Skeletal muscle cell (primary cell): ENCODE results near the gene PXDN.
"Not testable (repeated sequence)": the region's sequence is repeated elsewhere in the genome, so short reads cannot be mapped to it uniquely, and the experiment has no call there.

ENCODE experiments used
- DNase-seq: peaks from one replicate; pipeline ENCODE4 v3.0.0-alpha.2; 2010; ENCODE audit warnings: low read depth
- H3K4me3 ChIP-seq: 2 replicates; pipeline ENCODE4 v1.5.1; 2011; ENCODE audit warnings: low read depth, mild to moderate bottlenecking, control low read depth, low read length, moderate library complexity

The PXDN gene

GRCh38 chr2:1744446-1745170, at the start of gene PXDN:
TSS of gene PXDN (minus strand) at chr2:1744515. CDS start at chr2:1744455, 60 bp downstream.
- DNase-seq: no peak
- H3K4me3 ChIP-seq: peak within 1 kb of the TSS; percentile 74

GRCh38 chr2:1793868-1794445, 49.6 kb upstream of the PXDN start:
- DNase-seq: no peak
- H3K4me3 ChIP-seq: no peak overlapping the region

GRCh38 chr2:1793001-1793867, 48.9 kb upstream of the PXDN start:
- no peak for DNase-seq
- H3K4me3 ChIP-seq: no peak overlapping the region

- no peak overlapping the region for H3K4me3 ChIP-seq
- peak; percentile 53 for DNase-seq
Measured at GRCh38 chr2:1791685-1792435, 47.5 kb upstream of the PXDN start.

GRCh38 chr2:1791006-1791605, 46.8 kb upstream of the PXDN start:
- DNase-seq: no peak
- no peak overlapping the region for H3K4me3 ChIP-seq

- no peak overlapping the region for H3K4me3 ChIP-seq
- no peak for DNase-seq
Measured at GRCh38 chr2:1790473-1790872, 46.2 kb upstream of the PXDN start.

GRCh38 chr2:1789610-1790009, 45.3 kb upstream of the PXDN start:
- H3K4me3 ChIP-seq: no peak overlapping the region
- no peak for DNase-seq

GRCh38 chr2:1788478-1788959, 44.2 kb upstream of the PXDN start:
- no peak for DNase-seq
- no peak overlapping the region for H3K4me3 ChIP-seq

GRCh38 chr2:1787755-1788477, 43.6 kb upstream of the PXDN start:
- H3K4me3 ChIP-seq: no peak overlapping the region
- no peak for DNase-seq

- DNase-seq: no peak
- H3K4me3 ChIP-seq: no peak overlapping the region
Measured at GRCh38 chr2:1784986-1785617, 40.8 kb upstream of the PXDN start.

GRCh38 chr2:1784087-1784486, 39.8 kb upstream of the PXDN start:
- H3K4me3 ChIP-seq: no peak overlapping the region
- DNase-seq: no peak

- no peak for DNase-seq
- no peak overlapping the region for H3K4me3 ChIP-seq
Measured at GRCh38 chr2:1782514-1782913, 38.2 kb upstream of the PXDN start.

GRCh38 chr2:1781291-1782080, 37.2 kb upstream of the PXDN start:
- no peak for DNase-seq
- H3K4me3 ChIP-seq: no peak overlapping the region

GRCh38 chr2:1780693-1781092, 36.4 kb upstream of the PXDN start:
- no peak overlapping the region for H3K4me3 ChIP-seq
- DNase-seq: no peak

GRCh38 chr2:1780054-1780453, 35.7 kb upstream of the PXDN start:
- not testable (repeated sequence) for DNase-seq, H3K4me3 ChIP-seq

GRCh38 chr2:1778566-1778965, 34.3 kb upstream of the PXDN start:
- H3K4me3 ChIP-seq: no peak overlapping the region
- DNase-seq: no peak

GRCh38 chr2:1777781-1778180, 33.5 kb upstream of the PXDN start:
- DNase-seq: no peak
- H3K4me3 ChIP-seq: no peak overlapping the region
